GM21717 (cell line): ENCODE measurements around the gene CSF2RB.

ENCODE experiments used
- ATAC-seq: cut with Tn5 transposase; IDR thresholded peaks from one replicate; pipeline ENCODE4 v1.9.1; 2021; ENCODE audit warnings: mild to moderate bottlenecking, moderate library complexity; ENCODE audit not compliant: unreplicated experiment

The CSF2RB gene

GRCh38 chr22:36934418-36935312, 21.2 kb downstream of the CSF2RB start:
- ATAC-seq = no peak

GRCh38 chr22:36935313-36935610, 21.8 kb downstream of the CSF2RB start:
- no peak for ATAC-seq

GRCh38 chr22:36935694-36936093, 22.3 kb downstream of the CSF2RB start:
- ATAC-seq = no peak

GRCh38 chr22:36936362-36937116, 23.1 kb downstream of the CSF2RB start:
- no peak for ATAC-seq

- ATAC-seq = no peak
Measured at GRCh38 chr22:36937319-36938027, 24.0 kb downstream of the CSF2RB start.

- no peak for ATAC-seq
Measured at GRCh38 chr22:36938028-36938425, 24.6 kb downstream of the CSF2RB start.

GRCh38 chr22:36938886-36939285, 25.5 kb downstream of the CSF2RB start:
- ATAC-seq = no peak

- no peak for ATAC-seq
Measured at GRCh38 chr22:36940676-36941075, 27.2 kb downstream of the CSF2RB start.

GRCh38 chr22:36942556-36942955, 29.1 kb downstream of the CSF2RB start:
- ATAC-seq = no peak

- ATAC-seq = no peak
Measured at GRCh38 chr22:36946421-36947158, 33.2 kb downstream of the CSF2RB start.

GRCh38 chr22:36948273-36949225, 35.1 kb downstream of the CSF2RB start:
- no peak for ATAC-seq

- ATAC-seq = no peak
Measured at GRCh38 chr22:36950797-36951590, 37.6 kb downstream of the CSF2RB start.

GRCh38 chr22:36951746-36952145, 38.3 kb downstream of the CSF2RB start:
- no peak for ATAC-seq

GRCh38 chr22:36953239-36954080, 40.0 kb downstream of the CSF2RB start:
- no peak for ATAC-seq

GRCh38 chr22:36954251-36955014, 41.0 kb downstream of the CSF2RB start:
- no peak for ATAC-seq

GRCh38 chr22:36955691-36956090, 42.3 kb downstream of the CSF2RB start:
- no peak for ATAC-seq

- no peak for ATAC-seq
Measured at GRCh38 chr22:36958366-36958765, 44.9 kb downstream of the CSF2RB start.
